Skin of body (tissue), 2 donors: ENCODE data around the gene DNAJB6. TPM values are rescaled to one million over a fixed set of nuclear protein-coding genes. Genes with fewer than 3 reads are reported as not detected.

Experiments
- DNase-seq: peaks from one replicate; lab custom pipeline; 2025; lab: John Stamatoyannopoulos, UW
- total RNA-seq: library from RNA; depleted of rRNA; stranded (reverse); fragments of >200 nt; gene quantifications from one replicate; pipeline ENCODE4 v1.2.3, GENCODE V29; 2014

DNAJB6 gene
- 97.8 TPM for total RNA-seq

GRCh38 chr7:157336383-157337315 lies at the start of gene DNAJB6:
TSS of gene DNAJB6 (plus strand) at chr7:157337004. CDS start at chr7:157358573, 21,569 bp downstream.
- DNase-seq: peak; percentile 80

- DNase-seq: no peak
These were observed 45.3 kb upstream of the DNAJB6 start for GRCh38 chr7:157291404-157292080.

- DNase-seq: no peak
These were observed 44.5 kb upstream of the DNAJB6 start for GRCh38 chr7:157292258-157292657.

- DNase-seq: no peak
These were observed 43.9 kb upstream of the DNAJB6 start for GRCh38 chr7:157292770-157293412.

GRCh38 chr7:157293413-157293788 lies 43.4 kb upstream of the DNAJB6 start:
- DNase-seq: no peak

GRCh38 chr7:157294773-157295172 lies 42.0 kb upstream of the DNAJB6 start:
- no peak for DNase-seq

GRCh38 chr7:157295338-157295737 lies 41.5 kb upstream of the DNAJB6 start:
- DNase-seq: no peak

GRCh38 chr7:157297185-157297584 lies 39.6 kb upstream of the DNAJB6 start:
- no peak for DNase-seq

GRCh38 chr7:157299317-157299612 lies 37.5 kb upstream of the DNAJB6 start:
- no peak for DNase-seq

GRCh38 chr7:157299613-157300368 lies 37.0 kb upstream of the DNAJB6 start:
- no peak for DNase-seq

GRCh38 chr7:157300369-157300825 lies 36.4 kb upstream of the DNAJB6 start:
- DNase-seq: no peak

- DNase-seq: no peak
These were observed 35.1 kb upstream of the DNAJB6 start for GRCh38 chr7:157301610-157302120.

- DNase-seq: no peak
These were observed 29.7 kb upstream of the DNAJB6 start for GRCh38 chr7:157306846-157307838.

GRCh38 chr7:157309988-157310668 lies 26.7 kb upstream of the DNAJB6 start:
- peak; percentile 30 for DNase-seq

- no peak for DNase-seq
These were observed 26.1 kb upstream of the DNAJB6 start for GRCh38 chr7:157310676-157311185.

GRCh38 chr7:157312941-157313340 lies 23.9 kb upstream of the DNAJB6 start:
- no peak for DNase-seq

GRCh38 chr7:157313645-157314044 lies 23.2 kb upstream of the DNAJB6 start:
- DNase-seq: no peak

GRCh38 chr7:157318015-157318706 lies 18.6 kb upstream of the DNAJB6 start:
- DNase-seq: no peak

GRCh38 chr7:157320608-157320980 lies 16.2 kb upstream of the DNAJB6 start:
- no peak for DNase-seq
